ENCODE measurements around the gene GRK1.

DNA sequence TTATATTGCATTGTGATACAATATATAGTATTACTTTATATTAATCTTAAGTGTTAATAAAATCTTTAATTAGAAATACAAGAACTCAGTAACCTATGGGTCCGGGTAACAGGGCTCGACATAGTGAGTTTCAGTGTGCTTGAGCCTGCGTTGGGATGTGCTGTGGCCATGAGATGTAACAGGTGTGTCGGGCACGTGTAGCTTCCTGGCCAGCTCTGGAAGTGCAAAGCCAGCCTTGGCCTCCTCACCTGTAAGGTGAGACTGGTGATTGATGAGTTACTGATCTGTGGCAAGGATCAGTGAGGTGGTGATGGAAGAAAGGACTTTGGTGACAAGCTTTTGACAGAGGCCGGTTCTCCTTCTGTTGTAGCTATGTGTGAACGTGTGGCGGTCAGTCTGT lies 28.2 kb upstream of the GRK1 start:
- TF ChIP-seq, protein P1, sequence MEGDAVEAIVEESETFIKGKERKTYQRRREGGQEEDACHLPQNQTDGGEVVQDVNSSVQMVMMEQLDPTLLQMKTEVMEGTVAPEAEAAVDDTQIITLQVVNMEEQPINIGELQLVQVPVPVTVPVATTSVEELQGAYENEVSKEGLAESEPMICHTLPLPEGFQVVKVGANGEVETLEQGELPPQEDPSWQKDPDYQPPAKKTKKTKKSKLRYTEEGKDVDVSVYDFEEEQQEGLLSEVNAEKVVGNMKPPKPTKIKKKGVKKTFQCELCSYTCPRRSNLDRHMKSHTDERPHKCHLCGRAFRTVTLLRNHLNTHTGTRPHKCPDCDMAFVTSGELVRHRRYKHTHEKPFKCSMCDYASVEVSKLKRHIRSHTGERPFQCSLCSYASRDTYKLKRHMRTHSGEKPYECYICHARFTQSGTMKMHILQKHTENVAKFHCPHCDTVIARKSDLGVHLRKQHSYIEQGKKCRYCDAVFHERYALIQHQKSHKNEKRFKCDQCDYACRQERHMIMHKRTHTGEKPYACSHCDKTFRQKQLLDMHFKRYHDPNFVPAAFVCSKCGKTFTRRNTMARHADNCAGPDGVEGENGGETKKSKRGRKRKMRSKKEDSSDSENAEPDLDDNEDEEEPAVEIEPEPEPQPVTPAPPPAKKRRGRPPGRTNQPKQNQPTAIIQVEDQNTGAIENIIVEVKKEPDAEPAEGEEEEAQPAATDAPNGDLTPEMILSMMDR (IDR thresholded peaks at IDR 0.05; ENCODE audit: insufficient read depth, low read length, poor library complexity, severe bottlenecking), result no peak
- no peak for TF ChIP-seq EZH2phosphoT487 (conservative IDR thresholded peaks at IDR 0.05; ENCODE audit: low read length)

Data from SU-DHL-6 (cell line).